HG02938 (cell line): ENCODE measurements around the gene SLC9A9.

Source experiments
- ATAC-seq: cut with Tn5 transposase; IDR thresholded peaks from one replicate; pipeline ENCODE4 v1.9.1; 2021; ENCODE audit warnings: mild to moderate bottlenecking, moderate library complexity; ENCODE audit not compliant: unreplicated experiment

SLC9A9 gene

GRCh38 chr3:143605233-143605950 is 242.9 kb downstream of the SLC9A9 start:
- peak; percentile 33 for ATAC-seq

- peak; percentile 81 for ATAC-seq
Observed at GRCh38 chr3:143604402-143605185, 243.7 kb downstream of the SLC9A9 start.

- no peak for ATAC-seq
Observed at GRCh38 chr3:143603774-143604173, 244.5 kb downstream of the SLC9A9 start.

GRCh38 chr3:143601723-143602484 is 246.4 kb downstream of the SLC9A9 start:
- ATAC-seq: no peak

- ATAC-seq: no peak
Observed at GRCh38 chr3:143600756-143601718, 247.2 kb downstream of the SLC9A9 start.

GRCh38 chr3:143597774-143598652 is 250.3 kb downstream of the SLC9A9 start:
- ATAC-seq: no peak

- ATAC-seq: no peak
Observed at GRCh38 chr3:143596957-143597642, 251.2 kb downstream of the SLC9A9 start.

- peak; percentile 94 for ATAC-seq
Observed at GRCh38 chr3:143595456-143596077, 252.7 kb downstream of the SLC9A9 start.

- ATAC-seq: no peak
Observed at GRCh38 chr3:143594206-143594605, 254.1 kb downstream of the SLC9A9 start.

GRCh38 chr3:143590660-143591059 is 257.6 kb downstream of the SLC9A9 start:
- ATAC-seq: no peak

- ATAC-seq: no peak
Observed at GRCh38 chr3:143586576-143586975, 261.7 kb downstream of the SLC9A9 start.

GRCh38 chr3:143585720-143586456 is 262.4 kb downstream of the SLC9A9 start:
- peak; percentile 50 for ATAC-seq

GRCh38 chr3:143584474-143584873 is 263.8 kb downstream of the SLC9A9 start:
- no peak for ATAC-seq

GRCh38 chr3:143581972-143582722 is 266.1 kb downstream of the SLC9A9 start:
- ATAC-seq: no peak

GRCh38 chr3:143578810-143579435 is 269.3 kb downstream of the SLC9A9 start:
- no peak for ATAC-seq

GRCh38 chr3:143576568-143577270 is 271.5 kb downstream of the SLC9A9 start:
- ATAC-seq: no peak
